NOMO-1 treated with dmso at 0.1 percent for 144 hours (cell line): ENCODE results near the gene EME2.
A peak's percentile ranks its signal among the peaks of the same experiment; 100 is the strongest.

Experiments used
- DNase-seq: peaks from one replicate; lab custom pipeline; 2025; ENCODE audit not compliant: unreplicated experiment; lab: John Stamatoyannopoulos, UW

Gene EME2

GRCh38 chr16:1777375-1778199 is 5.0 kb downstream of the EME2 start:
- no peak for DNase-seq

DNA sequence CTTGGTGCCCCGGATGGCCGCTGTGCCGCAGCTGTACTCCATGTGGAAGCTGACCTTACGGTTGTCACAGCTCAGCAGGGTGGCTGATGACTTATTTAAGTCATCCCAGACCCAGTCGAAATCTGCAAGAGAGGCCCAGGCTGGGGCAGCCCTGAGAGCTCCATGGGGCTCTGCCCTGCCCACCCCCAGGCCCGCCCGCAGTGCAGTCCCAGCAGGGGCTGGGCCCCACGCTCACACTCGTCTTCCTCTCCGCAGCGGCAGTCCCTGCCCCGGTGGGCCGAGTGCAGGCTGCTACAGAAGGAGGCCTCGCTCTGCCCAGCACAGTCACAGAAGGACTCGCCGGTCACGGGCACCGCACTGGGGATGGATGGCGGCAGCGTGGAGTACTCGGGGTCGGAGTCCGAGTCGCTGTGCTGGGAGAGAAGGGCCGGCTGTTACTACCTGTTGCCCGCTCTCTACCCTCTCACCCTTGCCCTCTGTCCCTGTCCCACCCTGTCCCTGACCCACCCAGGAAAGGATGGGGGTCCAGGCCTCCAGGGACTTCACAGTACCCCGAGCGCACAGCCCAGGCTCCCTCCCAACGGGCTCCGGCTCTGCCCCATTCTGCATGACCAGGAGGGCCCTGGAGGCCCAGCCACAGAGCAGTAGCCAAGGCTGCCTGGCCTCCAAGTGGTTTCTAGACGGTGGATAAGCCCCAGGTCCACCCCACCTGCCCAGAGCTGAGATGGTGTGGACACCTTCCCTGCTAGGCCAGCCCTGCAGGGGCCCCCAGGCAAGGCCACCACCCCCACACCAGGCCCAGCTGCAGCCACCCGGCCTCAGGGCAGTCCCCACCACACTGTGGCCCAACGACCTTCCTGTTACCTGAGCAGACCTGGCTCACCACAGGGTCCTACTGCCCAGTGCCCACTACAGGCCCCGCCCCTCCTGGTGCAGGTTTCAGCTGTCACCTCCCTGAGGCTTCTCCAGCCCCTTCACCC is 5.9 kb downstream of the EME2 start:
- no peak for DNase-seq

- DNase-seq: no peak
Observed at GRCh38 chr16:1779234-1779701, 6.7 kb downstream of the EME2 start.

DNA sequence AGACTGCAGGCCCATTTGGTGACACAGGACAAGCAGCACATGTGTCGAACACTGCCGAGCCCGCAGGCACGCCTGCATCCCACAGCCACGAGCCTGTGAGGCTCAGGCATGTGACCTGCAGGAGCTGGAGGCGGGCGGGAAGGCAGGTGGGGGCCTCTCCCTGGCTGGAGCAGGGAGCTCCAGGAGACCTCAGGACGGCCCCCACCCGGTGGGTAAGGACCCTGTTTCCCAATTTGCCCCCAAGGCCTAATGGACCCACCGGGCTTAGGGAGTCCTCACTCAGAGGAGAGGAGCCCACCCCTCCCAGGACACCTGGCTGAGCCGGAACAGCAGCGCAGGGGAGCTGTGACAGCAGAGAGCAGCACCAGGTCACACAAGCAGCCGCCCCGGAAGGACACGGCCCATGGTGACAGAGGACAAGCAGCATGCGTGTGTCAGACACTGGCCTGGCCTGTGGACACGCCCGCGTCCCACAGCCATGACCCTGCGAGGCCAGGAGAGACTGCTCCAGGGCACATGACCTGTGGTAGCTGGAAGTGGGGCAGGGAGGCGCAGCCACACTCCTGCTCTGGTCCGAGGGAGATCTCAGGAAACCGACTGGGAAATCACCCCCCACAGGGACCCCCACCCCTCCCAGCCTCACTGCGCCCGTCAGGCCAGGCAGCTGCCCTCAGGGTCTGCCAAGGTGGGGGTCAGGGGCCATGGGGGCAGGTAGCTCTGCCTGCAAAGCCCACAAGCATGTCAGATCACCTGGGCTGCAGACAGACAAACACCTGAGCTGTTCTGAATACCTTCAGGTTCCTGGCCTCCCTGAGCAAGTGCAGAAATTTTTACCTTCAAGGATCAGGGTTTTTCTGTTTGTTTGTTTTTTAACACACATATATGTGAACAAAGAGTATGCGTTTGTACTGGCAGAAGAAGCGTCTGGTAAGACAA is 7.4 kb downstream of the EME2 start:
- DNase-seq: no peak

- DNase-seq: no peak
Observed at GRCh38 chr16:1780677-1781072, 8.1 kb downstream of the EME2 start.

GRCh38 chr16:1781254-1781653 is 8.6 kb downstream of the EME2 start:
- no peak for DNase-seq

- DNase-seq: no peak
Observed at GRCh38 chr16:1781758-1782407, 9.3 kb downstream of the EME2 start.

- DNase-seq: peak; percentile 99
Observed at GRCh38 chr16:1782408-1783264, 10.0 kb downstream of the EME2 start, which contains the start of the genes NUBP2 and SPSB3. NUBP2 (plus strand) TSS chr16:1782960; CDS start chr16:1783021, 61 bp downstream. SPSB3 (minus strand) TSS chr16:1782571; CDS start chr16:1781483, 1,088 bp downstream.

DNA sequence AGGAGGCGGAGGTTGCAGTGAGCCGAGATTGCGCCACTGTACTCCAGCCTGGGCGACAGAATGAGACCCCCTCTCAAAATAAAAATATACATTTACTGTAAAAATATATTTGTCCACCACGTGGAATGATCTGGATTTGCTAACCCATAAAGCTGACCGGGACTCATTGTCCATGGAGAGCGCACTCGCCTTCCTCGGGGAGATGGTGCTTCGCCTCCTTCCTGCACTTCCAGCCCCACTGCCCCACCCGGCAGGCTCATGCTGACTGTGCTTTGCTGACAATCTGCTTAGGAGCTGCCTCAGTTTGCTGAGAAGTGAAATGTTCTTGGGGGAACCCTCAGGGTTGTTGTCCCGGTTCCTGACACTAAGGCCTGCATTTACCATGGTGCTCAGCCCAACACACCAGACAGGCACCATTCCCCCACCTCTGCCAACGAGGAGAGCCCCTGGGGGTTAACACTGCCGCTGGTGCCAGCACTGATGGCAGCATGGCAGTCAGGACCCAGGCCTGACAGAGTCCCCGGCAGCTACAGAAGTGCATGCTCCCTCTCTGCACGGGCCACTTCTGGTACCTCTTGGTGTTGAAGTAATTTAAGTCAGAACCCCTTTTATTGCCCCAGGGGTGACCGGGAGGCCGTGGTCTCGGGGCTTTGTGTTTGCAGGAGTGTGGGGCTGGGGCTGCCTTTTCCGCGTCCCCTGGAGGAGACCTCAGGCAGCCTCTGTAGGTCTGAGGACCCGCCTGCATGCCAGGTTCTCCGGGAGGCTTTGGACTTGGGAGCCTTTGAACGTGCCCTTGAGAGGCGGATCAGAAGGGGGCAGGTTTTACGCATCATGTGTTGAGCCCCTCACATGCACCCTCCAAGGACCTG is 12.6 kb downstream of the EME2 start:
- no peak for DNase-seq

- DNase-seq: no peak
Observed at GRCh38 chr16:1785846-1786170, 13.2 kb downstream of the EME2 start.

DNA sequence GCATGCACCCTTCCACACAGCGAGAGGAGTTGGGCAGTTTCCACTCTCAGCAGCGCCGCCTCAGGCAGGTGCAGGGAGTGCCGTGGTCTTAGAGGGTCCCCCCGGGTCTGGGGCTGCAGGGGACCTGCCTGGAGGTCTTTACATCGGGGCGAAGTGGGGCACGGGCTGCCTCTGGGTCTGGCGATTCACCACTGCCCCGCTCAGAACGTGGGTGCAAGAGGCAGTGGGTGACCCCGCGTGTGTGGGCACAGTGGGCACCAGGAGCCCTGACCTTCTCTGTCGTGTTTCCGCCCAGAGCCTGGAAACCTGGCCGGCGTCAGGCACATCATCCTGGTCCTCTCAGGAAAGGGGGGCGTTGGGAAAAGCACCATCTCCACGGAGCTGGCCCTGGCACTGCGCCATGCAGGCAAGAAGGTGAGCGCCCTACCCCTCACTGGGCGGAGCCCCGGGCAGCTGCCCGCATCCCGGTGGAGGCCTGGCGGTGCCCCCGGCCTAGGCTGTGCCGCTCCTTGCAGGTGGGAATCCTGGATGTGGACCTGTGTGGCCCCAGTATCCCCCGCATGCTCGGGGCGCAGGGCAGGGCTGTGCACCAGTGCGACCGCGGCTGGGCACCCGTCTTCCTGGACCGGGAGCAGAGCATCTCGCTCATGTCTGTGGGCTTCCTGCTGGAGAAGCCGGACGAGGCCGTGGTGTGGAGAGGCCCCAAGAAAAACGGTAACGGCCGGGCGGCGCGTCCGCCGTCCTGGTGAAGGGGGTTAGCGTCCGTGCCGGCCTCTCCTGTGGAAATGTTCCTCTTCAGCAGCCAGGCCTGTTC is 13.8 kb downstream of the EME2 start:
- no peak for DNase-seq

GRCh38 chr16:1787056-1787321 is 14.4 kb downstream of the EME2 start:
- DNase-seq: no peak

- no peak for DNase-seq
Observed at GRCh38 chr16:1787322-1788094, 14.9 kb downstream of the EME2 start.

DNA sequence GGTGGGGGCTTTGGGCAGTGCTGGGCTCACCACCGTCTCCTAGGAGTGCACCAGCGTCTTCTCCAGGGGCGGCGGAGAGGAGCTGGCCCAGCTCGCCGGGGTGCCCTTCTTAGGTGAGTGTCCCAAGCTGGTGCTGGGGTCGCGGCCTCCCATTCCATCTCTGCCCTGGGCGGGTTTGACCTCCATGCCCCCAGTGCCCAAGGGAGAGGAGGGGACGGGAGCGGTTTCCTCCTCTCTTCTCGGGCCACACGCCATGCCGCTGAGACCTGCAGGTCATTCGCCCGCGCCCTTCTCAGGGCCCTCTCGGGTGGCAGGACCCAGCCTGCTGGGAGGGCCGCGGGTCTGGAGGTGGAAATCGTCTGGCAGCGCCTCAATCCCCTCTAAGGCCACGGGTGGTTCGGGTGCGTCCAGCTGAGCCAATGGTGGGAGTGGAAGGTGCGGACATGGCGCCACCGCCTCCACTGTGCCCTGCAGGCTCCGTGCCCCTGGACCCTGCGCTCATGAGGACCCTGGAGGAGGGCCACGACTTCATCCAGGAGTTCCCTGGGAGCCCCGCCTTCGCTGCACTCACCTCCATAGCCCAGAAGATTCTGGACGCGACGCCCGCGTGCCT is 15.6 kb downstream of the EME2 start:
- no peak for DNase-seq

GRCh38 chr16:1788708-1789100 is 16.1 kb downstream of the EME2 start:
- DNase-seq: no peak

GRCh38 chr16:1789643-1790045 is 17.0 kb downstream of the EME2 start:
- DNase-seq: no peak

GRCh38 chr16:1790261-1790610 is 17.6 kb downstream of the EME2 start:
- no peak for DNase-seq
